HG03469 (cell line): ENCODE data around the gene CTIF.

Experiments
- ATAC-seq: cut with Tn5 transposase; IDR thresholded peaks from one replicate; pipeline ENCODE4 v1.9.1; 2021; ENCODE audit warnings: mild to moderate bottlenecking, moderate library complexity, moderate number of reproducible peaks; ENCODE audit not compliant: unreplicated experiment

The CTIF gene

DNA sequence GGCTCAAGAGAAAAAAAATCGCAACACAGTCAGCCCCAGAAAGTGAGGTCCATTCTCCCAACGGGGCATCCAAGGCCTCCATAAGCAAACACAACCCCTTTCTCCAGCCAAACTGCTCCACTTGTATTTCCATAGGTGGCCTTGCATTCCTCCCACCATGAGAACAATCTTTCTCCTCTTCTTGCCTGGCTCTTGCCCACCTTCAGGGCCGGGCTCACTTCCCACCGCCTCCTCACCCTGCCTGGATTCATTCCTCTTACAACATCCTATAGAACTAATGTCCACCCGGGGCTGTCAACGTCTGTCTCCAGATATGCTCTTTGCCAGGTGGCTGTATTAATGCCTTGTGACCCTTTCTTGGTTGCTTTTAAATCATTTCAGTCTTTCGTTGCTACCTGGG, 287.4 kb downstream of the CTIF start:
- no peak for ATAC-seq

DNA sequence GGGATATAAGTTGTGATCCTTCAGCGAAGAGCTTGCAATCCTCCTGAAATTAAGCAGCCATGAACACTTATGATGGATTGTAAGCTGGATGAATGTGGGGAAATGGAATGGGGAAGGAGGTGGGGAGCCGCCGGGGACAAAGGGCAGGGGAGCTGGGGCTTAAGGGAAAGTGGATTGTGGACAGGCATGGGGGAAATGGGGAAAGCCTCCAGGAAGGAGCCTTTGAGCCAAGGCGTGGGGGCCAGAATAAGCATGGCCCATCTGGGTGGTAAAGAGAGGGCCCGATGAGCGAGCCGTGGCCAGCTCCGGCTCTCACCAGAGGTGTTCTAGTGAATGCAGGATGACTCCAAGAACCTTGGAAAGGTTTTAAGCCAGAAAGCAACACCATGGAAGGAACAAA, 288.0 kb downstream of the CTIF start:
- no peak for ATAC-seq

DNA sequence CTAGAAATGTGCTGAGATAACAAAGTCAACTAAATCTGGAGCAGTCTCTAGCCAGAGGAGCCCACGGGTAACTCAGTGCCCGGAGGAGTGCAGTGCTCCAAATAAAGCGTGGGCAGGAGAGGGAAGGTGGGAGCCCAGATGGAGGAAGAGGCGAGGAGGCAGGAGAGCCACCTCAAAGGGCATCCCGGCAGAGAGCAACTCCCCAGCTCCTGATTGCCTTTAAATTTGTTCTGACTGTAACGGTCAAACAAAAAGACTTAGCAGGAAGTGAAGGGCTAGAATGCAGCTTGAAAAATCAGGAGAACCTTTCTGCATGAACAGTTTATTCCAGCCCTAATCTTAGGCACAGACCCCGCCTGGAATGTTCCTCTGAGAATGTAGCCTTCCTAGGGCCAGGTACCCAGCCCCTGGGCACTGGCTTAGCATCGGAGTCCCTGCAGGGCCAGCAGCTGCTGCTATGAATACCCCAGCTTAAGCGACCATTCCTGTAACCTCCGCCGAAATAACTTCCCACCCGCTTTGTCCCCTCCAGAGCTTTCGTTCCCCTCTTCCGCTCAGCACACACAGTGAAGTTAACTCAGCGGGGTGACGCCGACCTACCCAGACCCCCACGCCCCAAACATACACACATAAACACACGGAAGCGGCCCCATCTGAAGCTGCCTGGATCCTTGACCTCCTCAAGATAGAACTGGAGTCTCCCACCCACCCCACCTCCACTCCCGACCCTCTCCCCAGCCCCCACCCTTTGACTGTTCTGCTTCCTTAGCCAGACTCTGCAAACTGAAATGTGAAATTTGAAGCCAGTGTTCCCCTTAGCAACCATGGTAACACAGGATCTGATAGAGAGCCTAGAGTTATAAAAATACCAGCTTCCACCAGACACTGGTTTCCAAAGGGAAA, 288.7 kb downstream of the CTIF start:
- no peak for ATAC-seq

DNA sequence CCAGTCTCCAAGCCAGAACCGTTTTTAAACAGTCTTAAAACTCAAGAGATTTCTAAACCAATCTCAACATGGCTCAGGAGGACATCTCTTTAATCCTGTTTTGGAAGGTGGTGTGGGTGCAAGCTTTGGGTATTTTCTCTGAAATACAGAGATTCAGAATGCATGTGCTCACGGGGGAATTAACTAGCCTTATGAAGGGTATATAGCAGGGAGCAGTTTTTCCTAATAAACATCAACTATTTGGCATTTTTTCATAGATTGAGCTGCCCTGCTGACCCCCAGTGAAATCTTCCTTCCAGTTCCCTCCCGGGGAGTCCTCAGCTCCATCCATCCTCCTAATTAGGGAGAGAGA, 289.3 kb downstream of the CTIF start:
- ATAC-seq = no peak

DNA sequence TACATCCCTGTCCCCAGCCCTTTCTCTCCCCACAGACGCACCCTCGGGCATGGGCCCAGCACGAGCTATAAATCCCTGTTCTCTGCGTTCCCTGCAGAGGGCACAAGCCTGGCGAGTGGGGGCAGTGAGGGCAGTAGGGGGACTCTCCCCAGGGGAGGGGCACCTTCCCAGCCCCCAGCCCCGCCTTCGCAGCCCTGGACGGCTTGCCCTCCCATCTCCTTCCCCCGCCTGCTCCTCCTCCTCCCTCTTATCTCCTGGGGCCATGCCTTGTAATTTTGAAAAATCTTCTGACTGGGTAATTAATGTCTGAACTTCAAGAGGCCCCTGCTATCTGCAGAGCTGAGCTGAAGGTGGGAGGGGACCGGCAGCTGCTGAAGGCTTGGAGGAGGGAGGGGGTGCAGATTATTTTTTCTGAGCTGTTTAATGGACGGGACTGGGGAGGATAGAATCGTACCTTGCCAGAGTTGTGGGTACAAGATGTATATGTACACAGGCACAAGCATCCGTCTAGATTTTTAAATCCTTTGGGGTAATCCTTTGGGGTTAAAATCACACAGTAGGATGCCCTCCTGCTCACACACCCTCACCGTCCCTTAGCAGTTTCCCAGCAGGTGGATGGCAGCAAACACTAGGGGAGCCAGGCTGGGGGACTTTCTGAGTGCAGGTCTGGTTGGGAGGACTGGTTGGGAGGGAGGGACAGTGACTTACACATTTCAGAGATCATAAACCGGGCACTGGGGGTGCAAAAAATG, 290.0 kb downstream of the CTIF start:
- ATAC-seq = no peak

DNA sequence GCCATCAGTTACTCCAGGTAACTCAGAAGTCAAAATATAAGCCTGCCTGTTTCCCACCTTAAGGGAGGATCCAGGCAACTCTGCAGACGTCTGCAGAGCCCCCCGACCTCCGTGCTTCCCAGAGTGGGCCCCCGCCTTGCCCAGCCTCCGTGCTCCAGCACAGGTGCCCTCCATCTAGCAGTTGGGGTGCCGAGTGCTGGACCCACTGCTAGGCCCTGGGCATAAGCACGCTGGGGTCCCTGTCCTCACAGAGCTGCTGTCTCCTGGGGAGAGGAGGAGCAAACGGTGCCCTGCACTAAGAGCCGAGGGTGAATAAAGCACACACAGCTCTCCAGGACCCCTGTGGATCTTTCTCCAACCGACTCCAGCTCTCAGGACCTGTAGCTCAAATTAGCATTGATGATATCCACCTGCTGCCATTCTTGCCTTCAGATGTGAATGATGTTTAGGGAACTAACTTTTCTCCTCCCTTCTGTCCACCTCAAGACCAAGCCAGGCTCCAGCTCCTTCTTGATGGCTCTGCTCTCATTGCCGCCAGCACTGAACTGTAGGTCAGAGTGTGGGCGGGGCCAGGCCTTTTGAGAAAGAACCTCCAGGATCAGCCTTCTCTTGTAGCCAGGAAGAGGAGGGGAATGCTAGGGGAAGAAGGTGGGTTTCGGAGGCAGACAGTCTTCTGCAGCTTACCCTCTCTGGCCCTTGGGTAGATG, 290.8 kb downstream of the CTIF start:
- ATAC-seq = no peak

DNA sequence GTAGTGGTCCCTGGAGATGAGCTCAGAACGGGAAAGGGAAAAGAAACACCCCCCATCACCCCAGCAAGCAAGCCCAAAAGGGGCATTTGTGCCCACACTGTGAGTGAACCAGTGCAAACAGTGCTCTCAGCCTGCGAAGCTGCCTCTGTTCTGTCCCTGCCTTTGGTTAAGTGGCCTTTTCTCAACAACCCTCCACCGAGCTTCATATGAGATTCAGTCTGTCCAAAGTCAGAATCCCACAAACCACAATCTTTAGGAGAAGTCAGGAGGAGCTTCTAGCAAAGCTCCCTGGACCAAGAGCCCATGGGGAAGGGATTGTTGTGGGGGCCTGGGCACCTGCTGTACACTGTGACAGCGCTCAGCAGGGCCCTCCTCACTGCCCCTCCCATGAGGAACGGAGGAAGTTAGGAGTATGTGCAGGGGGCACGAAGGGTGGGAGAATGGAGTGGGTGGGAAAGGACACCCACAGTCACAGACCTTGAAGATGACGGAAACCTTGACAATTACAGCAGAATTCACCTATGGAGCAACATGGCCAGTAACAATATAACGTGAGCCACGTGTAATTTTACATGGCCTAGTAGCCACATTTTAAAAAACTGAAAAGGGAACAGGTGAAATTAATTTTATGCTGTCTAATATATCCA, 292.4 kb downstream of the CTIF start:
- ATAC-seq = no peak

DNA sequence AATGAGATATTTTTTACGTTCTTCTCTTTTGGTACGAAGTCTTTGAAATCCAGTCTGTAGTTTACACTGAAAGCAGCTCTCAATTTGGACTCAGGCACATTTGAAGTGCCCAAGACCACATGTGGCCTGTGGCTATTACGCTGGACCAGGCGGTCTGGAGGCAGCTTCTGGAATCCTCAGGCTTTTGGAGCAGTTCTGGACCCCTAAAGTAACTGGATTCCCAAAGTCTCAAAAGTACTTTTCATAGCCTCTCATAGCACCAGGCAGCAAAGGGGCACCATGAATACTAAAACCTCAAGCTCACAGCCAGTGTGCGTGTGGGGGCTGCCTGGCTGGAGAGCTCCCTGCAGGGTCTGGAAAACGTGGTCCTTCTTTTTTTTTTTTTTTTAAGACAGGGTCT, 293.0 kb downstream of the CTIF start:
- no peak for ATAC-seq

DNA sequence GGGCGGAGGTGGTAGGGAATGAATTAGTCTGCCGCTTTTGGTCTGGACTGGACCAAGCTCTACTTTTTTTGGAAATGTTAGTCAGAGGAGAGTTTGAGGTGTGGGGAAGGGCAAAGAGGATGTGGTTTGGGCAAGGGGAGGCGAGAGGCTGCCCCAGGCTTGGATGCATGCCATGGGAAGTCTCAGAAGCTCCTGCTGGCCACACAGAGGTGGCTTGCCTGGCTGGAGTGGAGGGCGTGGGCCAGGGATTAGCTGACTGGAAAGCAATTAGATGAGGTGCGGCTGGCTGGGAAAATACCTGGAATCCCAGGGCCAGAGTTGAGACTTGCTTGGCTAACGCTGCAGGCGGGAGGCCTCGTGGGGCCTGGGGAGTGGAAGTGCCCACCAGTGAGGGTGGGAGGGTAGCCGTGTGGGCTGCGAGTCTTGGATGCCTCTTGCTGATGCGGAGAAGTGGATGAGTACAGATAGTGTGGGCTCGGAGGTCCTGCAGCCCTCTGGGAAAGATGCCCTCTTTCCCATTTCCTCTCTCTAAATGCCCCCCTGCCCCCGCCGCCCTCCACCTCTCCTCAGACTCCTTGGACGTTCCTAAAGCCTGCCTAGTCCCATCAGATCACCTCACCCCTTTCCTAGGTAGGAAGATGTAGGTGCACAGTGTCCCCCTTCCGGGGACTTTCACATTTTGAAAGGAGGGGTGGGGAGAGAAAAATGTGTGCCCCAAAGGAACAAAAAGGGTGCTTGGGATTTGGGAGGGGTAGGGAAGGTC, 294.3 kb downstream of the CTIF start:
- no peak for ATAC-seq

DNA sequence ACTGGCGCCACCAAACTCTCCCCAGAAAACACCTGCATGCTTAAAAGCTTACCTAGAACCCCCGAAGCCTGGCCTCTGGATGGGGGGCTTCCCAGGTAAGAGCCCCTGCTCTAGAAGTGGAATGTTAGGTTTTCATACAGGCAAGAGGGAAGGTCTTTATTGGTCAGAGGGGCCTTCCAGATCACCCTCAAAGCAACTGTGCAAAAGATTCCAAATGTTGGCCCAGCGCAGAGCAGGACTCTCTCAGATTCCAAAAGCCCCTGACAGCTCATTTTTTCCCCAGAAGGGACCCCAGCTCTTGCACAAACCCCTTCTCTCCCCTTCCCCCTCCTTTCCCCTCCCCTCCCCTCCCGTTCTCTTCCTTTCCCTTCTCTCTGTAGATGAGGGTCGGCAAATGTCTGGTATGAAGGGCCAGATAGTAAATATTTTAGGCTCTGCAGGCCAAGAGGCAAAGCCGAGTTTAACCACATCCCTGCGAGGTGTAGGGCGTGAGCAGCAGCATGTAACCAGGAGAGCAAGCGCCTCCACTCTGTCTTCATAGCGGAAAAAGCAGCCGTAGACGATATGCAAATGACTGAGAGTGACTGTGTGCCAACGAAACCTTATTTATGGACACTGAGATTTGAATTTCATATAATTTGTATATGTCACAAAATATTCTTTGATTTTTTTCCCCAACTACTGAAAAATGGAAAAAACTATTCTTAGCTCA, 295.0 kb downstream of the CTIF start:
- peak; percentile 47 for ATAC-seq

DNA sequence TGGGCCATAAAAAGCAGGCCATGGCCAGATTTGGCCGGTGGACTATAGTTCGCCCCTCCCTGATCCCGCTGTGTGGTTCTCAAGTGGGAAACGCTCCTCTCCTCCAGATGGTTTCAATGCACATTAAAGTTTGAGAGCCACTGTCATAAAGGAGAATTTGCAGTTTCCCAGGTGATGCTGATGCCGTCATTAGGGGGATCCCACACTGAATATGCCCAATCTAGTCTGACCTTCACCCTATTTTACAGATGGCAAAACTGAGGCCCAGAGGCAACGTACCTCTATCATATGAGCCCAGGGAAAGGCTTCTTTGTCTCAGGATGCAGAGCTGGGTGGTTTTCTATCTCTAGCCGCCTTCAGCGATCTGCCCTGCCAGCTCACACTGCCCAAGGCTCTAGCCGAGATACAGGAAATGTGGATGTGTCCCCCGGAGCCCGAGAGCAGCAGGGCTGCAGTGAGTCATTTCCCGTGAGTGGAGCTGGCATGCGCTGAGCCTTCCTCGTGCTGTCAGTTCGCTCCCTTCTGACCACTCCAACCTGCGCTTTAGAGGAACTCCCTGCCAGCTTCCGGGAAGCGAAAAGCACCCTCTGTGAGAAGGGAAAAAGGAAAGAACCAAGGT, 295.7 kb downstream of the CTIF start:
- ATAC-seq = peak; percentile 53

DNA sequence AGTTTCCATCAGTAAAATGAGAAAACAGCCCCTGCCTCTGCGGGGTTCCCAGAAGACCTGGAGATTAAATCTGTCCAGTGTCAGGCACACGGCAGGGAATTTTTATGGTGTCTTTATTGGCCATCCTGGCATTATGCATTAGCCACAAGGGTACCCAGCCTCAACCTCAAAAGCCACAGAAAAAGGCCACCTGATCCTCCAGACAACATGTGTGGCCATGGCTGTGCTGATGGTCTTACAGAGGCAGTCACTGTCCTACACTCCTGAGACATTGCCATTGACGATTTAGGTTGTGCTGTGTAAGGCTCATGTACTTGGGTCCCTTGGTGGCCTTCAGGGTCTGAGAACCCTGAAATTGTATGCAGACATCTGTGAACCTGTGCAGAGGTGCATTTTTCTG, 296.3 kb downstream of the CTIF start:
- no peak for ATAC-seq

DNA sequence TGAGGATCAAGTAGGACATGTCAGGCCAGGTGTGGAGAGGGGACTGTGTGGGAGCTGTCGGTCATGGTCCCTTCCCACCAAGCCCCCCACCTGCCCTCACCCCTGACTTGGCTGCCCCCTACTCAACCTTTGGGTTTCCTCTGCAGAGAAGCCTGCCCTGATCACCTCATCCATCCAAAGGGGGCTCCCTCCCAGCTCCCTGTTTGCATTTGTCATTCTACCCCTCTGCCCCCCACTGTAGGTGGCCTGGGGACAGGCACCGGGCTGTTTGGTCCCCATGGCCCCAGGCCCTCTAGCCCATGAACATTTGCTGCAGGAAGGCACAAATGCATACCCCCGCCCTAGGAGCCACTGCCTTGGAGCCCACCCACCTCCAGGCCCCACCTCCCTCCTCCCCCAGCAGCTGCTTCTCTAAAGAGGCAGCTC, 296.9 kb downstream of the CTIF start:
- no peak for ATAC-seq

DNA sequence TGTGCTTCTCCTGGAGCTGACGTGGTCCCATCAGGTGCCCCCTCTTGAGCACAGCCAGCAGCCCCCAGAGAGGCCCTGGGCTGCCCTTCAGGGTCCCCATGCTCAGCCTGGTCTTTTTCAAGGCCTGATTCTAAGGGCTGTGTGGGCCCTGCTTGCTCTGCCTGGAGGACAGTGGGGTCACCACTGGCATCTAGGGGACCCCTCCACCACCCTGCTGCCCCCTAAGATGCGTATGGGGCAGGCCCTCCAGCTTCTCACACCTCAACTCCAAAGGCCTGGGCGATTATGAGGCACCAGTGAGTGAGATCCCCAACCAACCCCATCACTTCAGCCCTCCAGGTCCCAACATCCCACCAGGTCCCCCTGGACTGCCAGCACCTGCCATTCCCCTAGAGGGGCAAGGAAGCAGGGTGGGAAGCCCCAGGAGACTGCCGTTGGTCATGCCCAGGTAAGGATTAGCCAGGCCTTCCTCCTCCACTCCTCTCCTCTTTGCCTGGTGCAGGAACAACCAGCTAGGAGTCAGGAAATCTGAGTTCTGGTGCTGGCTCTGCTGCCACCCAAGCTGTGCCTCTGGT, 297.5 kb downstream of the CTIF start:
- ATAC-seq = no peak

DNA sequence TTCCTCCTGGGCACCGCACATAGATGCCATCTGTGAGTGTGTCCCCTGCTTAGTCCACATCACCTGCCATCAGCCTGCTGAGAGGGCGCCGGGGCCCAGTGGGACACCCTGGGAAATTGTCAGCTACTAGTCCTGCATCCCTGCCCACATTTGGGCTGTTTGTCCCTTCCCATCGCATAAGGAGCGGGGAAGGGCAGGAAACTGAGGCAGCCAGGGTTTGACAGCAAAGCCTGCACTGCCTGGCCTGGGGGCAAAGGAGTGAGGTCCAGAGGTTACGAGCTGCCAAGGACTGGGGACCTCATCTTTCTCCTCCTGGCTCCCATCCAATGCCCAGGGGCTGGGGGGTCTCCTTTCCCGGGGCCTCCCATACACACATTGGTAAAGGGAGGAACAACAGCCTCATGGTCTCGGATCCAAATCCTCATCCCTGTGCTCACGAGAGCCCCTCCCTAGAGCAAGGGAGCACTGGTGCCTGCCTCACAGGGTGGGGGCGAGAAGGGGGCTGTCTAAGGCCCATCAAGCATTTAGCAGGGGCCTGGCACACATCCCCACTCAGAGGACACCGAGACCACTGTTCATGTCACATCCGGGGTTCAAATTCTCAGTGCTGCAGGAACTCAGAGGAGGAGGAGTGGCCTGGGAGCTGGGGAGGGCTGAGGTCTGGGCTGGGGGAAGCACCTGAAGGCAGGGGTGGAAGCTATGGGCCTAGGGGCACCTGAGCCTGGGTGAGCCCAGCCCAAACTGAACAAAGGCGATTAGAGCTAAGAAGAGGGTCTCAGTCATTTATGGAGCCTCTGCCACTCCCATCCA, 298.2 kb downstream of the CTIF start:
- no peak for ATAC-seq

DNA sequence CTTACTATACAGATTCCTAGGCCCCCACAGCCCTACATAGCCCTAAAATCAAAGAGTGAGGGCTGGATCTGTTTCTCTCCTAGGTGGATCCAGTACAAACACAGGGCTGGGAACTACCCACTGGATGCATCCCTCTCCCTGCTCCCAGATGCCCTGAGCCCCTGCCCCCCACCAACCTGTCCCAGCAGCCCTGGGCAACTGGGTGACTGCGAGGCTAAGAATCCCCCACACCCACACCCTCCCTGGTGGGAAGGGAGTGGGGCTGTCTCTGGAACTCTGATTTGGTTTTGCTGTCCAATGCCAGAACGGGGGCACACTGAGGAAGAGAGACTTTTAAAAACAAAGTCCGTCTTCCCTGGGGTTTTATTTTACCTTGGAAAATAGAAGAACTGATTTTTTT, 298.8 kb downstream of the CTIF start:
- ATAC-seq = no peak

DNA sequence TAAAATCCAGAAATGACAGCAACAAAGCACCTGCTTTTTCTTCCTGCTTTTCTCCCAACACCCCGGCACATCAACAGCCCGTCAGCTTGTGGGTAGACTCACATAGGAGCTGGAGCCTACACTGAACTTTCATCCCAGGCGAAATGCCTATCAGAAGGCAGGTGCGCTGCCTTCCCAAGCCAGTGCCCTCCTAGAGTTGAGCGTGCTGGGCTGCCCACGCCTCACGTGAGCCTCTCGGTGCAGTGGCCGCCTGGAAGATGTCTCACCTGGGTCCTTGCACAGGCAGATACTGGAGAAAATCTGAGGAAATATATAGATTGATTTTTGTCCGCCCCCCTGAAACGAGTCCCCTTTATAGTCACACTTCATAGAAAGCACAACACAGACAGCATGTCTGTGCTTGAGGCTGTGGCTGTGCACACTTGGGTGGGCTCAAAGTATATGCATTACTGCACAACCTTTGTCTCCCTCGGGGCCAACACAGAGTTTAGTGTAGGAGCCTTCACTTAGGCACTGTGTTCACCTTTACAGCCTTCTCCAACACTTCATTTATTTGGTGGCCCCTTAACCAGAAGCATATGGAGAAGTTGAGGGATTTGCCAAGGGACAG, 299.4 kb downstream of the CTIF start:
- ATAC-seq = no peak
